DOHH2 (cell line): ENCODE results near the gene FARS2.

ENCODE experiments used
- H3F3A ChIP-seq: fragments of 200-600 bp; sonication (generic), shearing (Covaris generic); 2 replicates; pipeline ENCODE4 v1.6.0; 2016; ENCODE audit warnings: antibody characterized with exemption, mild to moderate bottlenecking; ENCODE audit not compliant: control insufficient read depth, insufficient read depth
- H3K27ac ChIP-seq: fragments of 200-600 bp; sonication (generic); 2 replicates; pipeline ENCODE4 v1.5.1; 2014; ENCODE audit warnings: low read depth, mild to moderate bottlenecking, low read length, moderate library complexity
- H3K27me3 ChIP-seq: fragments of 200-600 bp; sonication (generic); 2 replicates; pipeline ENCODE4 v1.6.1; 2014; ENCODE audit warnings: mild to moderate bottlenecking, low read length, mixed read lengths; ENCODE audit not compliant: control insufficient read depth
- H3K36me3 ChIP-seq: fragments of 200-600 bp; sonication (generic); 2 replicates; pipeline ENCODE4 v1.6.1; 2014; ENCODE audit warnings: mild to moderate bottlenecking, low read length, moderate library complexity, mixed read lengths; ENCODE audit not compliant: control insufficient read depth
- H3K4me1 ChIP-seq: fragments of 200-600 bp; sonication (generic); 2 replicates; pipeline ENCODE4 v1.6.1; 2014; ENCODE audit warnings: mild to moderate bottlenecking, low read length, mixed read lengths; ENCODE audit not compliant: control insufficient read depth
- H3K4me2 ChIP-seq: fragments of 200-600 bp; sonication (generic); 2 replicates; pipeline ENCODE4 v1.6.0; 2014; ENCODE audit warnings: mild to moderate bottlenecking, low read length, moderate library complexity
- H3K4me3 ChIP-seq: fragments of 200-600 bp; sonication (generic); 2 replicates; pipeline ENCODE4 v1.5.1; 2014; ENCODE audit warnings: mild to moderate bottlenecking, low read length, mixed read lengths
- H3K79me2 ChIP-seq: fragments of 200-600 bp; sonication (generic); 2 replicates; pipeline ENCODE4 v1.6.1; 2014; ENCODE audit warnings: mild to moderate bottlenecking, low read length, mixed read lengths; ENCODE audit not compliant: control insufficient read depth
- H3K9me2 ChIP-seq: fragments of 200-600 bp; sonication (generic); replicated peaks from 2 replicates; pipeline ENCODE4 v1.6.1; 2014; ENCODE audit warnings: mild to moderate bottlenecking, low read length, mixed read lengths; ENCODE audit not compliant: control insufficient read depth
- H3K9me3 ChIP-seq: fragments of 200-600 bp; sonication (generic); 2 replicates; pipeline ENCODE4 v1.6.1; 2014; ENCODE audit warnings: antibody characterized with exemption, low read length, mixed read lengths; ENCODE audit not compliant: control insufficient read depth, insufficient read depth
- H4K20me1 ChIP-seq: fragments of 200-600 bp; sonication (generic); 2 replicates; pipeline ENCODE4 v1.6.0; 2014; ENCODE audit warnings: low read depth, mild to moderate bottlenecking, antibody characterized with exemption, low read length, moderate library complexity; ENCODE audit not compliant: control insufficient read depth, insufficient read depth
- EZH2phosphoT487 ChIP-seq: fragments of 200-600 bp; sonication (generic); IDR thresholded peaks from 2 replicates; pipeline ENCODE4 v1.6.1; 2017; ENCODE audit warnings: borderline replicate concordance, mild to moderate bottlenecking, antibody characterized with exemption, low read length, moderate library complexity, mixed read lengths
- TF ChIP-seq, protein P1 (sequence below): fragments of 200-600 bp; sonication (generic); IDR thresholded peaks from one replicate; pipeline ENCODE4 v1.5.1; 2014; ENCODE audit warnings: antibody characterized with exemption, mild to moderate bottlenecking, low read depth, low read length; ENCODE audit not compliant: poor library complexity, severe bottlenecking

FARS2 gene

DNA sequence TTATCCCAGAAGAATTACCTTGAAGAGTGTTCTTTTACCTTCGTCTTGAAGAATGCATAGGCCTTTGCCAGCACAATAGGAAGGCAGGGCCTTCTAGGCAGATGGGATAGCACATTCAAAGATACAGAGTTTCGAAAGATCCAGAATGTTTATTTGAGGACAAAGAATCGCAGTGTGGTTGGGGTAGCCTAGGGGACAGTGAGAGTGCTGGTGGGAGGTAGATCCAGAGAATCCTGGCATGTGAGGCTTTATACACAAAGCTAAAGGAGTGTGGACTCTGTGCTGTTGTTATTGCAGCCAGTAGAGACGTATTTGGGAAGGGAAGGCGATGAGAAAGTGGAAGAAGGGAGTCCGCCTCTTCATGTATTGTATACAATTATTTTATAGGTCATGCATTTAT lies 186.6 kb downstream of the FARS2 start:
- no peaks in the 10 kb centered on the region for H3K79me2 ChIP-seq
- H3K4me1 ChIP-seq = no peaks in the 10 kb centered on the region
- H3K4me2 ChIP-seq = no peak overlapping the region
- no peaks in the 10 kb centered on the region for H3K9me2 ChIP-seq
- no peaks in the 10 kb centered on the region for H4K20me1 ChIP-seq
- TF ChIP-seq, protein P1, sequence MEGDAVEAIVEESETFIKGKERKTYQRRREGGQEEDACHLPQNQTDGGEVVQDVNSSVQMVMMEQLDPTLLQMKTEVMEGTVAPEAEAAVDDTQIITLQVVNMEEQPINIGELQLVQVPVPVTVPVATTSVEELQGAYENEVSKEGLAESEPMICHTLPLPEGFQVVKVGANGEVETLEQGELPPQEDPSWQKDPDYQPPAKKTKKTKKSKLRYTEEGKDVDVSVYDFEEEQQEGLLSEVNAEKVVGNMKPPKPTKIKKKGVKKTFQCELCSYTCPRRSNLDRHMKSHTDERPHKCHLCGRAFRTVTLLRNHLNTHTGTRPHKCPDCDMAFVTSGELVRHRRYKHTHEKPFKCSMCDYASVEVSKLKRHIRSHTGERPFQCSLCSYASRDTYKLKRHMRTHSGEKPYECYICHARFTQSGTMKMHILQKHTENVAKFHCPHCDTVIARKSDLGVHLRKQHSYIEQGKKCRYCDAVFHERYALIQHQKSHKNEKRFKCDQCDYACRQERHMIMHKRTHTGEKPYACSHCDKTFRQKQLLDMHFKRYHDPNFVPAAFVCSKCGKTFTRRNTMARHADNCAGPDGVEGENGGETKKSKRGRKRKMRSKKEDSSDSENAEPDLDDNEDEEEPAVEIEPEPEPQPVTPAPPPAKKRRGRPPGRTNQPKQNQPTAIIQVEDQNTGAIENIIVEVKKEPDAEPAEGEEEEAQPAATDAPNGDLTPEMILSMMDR = no peak
- TF ChIP-seq EZH2phosphoT487 = no peak
- H3F3A ChIP-seq = no peaks in the 10 kb centered on the region
- H3K9me3 ChIP-seq = no peaks in the 10 kb centered on the region
- no peaks in the 10 kb centered on the region for H3K27me3 ChIP-seq
- H3K36me3 ChIP-seq = no peaks in the 10 kb centered on the region
- H3K4me3 ChIP-seq = no peak overlapping the region
- H3K27ac ChIP-seq = no peak overlapping the region

DNA sequence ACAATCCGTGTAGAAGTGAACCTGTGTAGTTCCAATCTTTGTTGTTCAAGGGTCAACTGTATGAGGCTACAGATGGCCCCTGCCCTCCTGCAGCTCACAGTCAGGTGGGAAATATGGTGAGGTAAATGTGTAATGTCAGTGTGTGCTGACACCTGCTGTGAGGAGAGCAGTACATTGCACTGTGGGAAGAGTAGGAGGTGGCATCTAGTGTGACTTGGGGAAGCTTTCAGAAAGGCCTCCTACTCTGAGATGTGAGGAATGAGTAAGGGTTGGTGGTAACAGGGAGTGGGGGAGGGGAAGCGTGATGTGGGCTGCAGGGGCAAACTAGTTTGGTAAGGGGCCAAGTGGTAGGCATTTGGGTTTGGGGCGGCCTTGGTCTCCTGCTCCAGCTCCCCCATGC lies 188.8 kb downstream of the FARS2 start:
- no peaks in the 10 kb centered on the region for H3K27me3 ChIP-seq
- no peaks in the 10 kb centered on the region for H4K20me1 ChIP-seq
- TF ChIP-seq, protein P1 = no peak
- no peak for TF ChIP-seq EZH2phosphoT487
- H3K27ac ChIP-seq = no peak overlapping the region
- H3K4me2 ChIP-seq = no peak overlapping the region
- no peaks in the 10 kb centered on the region for H3K79me2 ChIP-seq
- no peaks in the 10 kb centered on the region for H3F3A ChIP-seq
- no peaks in the 10 kb centered on the region for H3K4me1 ChIP-seq
- H3K9me2 ChIP-seq = no peaks in the 10 kb centered on the region
- no peak overlapping the region for H3K4me3 ChIP-seq
- no peaks in the 10 kb centered on the region for H3K9me3 ChIP-seq
- no peaks in the 10 kb centered on the region for H3K36me3 ChIP-seq

DNA sequence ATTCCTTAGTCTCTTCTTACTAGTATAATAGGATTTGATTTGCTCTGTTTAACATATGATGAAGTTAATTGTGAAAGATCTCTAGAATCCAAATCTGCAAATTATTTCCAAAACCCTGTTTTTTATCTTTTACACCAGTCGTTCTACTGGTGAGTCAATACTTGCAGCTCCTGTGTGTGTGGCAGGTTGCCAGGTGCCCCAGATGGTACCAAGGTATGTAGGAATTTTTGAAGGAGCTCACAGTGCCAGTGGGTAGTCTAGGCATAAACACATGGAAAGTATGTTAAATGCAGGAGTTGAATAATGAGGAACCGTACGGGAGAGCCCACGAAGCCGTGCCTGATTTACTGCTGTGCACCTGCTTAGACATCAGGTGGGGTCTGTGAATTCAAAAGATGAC lies 192.2 kb downstream of the FARS2 start:
- Histone ChIP-seq H3K27ac (no peak overlapping the region), H4K20me1 (no peaks in the 10 kb centered on the region), H3K79me2 (no peaks in the 10 kb centered on the region), H3K4me3 (no peak overlapping the region), H3K27me3 (no peaks in the 10 kb centered on the region), H3K4me2 (no peak overlapping the region), H3F3A (no peaks in the 10 kb centered on the region), H3K9me2 (no peaks in the 10 kb centered on the region), H3K9me3 (no peaks in the 10 kb centered on the region), H3K4me1 (no peaks in the 10 kb centered on the region), H3K36me3 (no peaks in the 10 kb centered on the region)
- TF ChIP-seq EZH2phosphoT487 = no peak
- TF ChIP-seq, protein P1 = no peak

DNA sequence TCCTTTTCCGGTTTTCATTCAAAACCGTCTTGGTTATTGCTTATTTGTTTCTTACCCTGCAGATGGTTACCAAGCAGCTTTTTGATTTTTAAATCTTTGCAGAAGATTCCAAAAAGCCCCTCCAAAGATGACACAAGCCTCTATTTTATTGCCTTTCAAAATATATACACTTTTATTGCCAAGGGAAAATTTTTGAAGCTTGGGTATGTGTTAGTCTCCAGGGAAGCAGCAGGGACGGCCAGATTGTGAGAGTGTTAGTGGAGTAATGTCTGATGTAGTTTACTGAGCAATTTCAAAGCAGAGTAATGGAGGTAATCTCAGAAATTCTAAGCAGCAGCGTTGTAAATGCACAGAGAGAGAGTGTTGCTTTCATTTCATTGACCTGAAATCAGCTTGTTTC lies 193.8 kb downstream of the FARS2 start:
- no peaks in the 10 kb centered on the region for H3K9me3 ChIP-seq

More for the DNA sequence above, 193.8 kb downstream of the FARS2 start:
- H3K27me3 ChIP-seq = no peaks in the 10 kb centered on the region
- no peak overlapping the region for H3K4me2 ChIP-seq
- no peak overlapping the region for H3K27ac ChIP-seq
- no peak overlapping the region for H3K4me3 ChIP-seq
- no peaks in the 10 kb centered on the region for H3K36me3 ChIP-seq
- H3F3A ChIP-seq = no peaks in the 10 kb centered on the region
- no peak for TF ChIP-seq EZH2phosphoT487
- TF ChIP-seq, protein P1 = no peak
- H3K4me1 ChIP-seq = no peaks in the 10 kb centered on the region
- no peaks in the 10 kb centered on the region for H4K20me1 ChIP-seq
- no peaks in the 10 kb centered on the region for H3K9me2 ChIP-seq
- H3K79me2 ChIP-seq = no peaks in the 10 kb centered on the region
